Left ventricle myocardium inferior (tissue), 1 donor: ENCODE measurements around the gene BCAP31. TPM values are rescaled to one million over a fixed set of nuclear protein-coding genes. Genes with fewer than 3 reads are reported as not detected.

ENCODE experiments used
- DNase-seq: peaks from one replicate; pipeline ENCODE4 v3.0.0-alpha.2; 2020
- H3K27ac ChIP-seq: fragments of 200-600 bp; replicated peaks from 2 replicates; pipeline ENCODE4 v1.8.0; 2021
- H3K27me3 ChIP-seq: fragments of 200-600 bp; 2 replicates; pipeline ENCODE4 v1.8.0; 2021; ENCODE audit warnings: low read depth
- H3K36me3 ChIP-seq: fragments of 200-600 bp; 2 replicates; pipeline ENCODE4 v1.8.0; 2021
- H3K4me1 ChIP-seq: fragments of 200-600 bp; 2 replicates; pipeline ENCODE4 v1.8.0; 2021
- H3K4me3 ChIP-seq: fragments of 200-600 bp; 2 replicates; pipeline ENCODE4 v1.8.0; 2021; ENCODE audit warnings: mild to moderate bottlenecking, moderate library complexity
- H3K9me3 ChIP-seq: fragments of 200-600 bp; replicated peaks from 2 replicates; pipeline ENCODE4 v1.8.0; 2021
- intact Hi-C: fragments of 100-400 bp; cut with micrococcal nuclease; formaldehyde crosslinking; loops from one replicate; pipeline ENCODE4 v1.11.0; 2022
- total RNA-seq: library from RNA; stranded (reverse); fragmentation: NEBNext Ultra II Directional; extraction: Animal tissue kit (Norgen Biotek cat#: 25700); gene quantifications from one replicate; pipeline ENCODE4 v1.2.1, GENCODE V29; 2021
- TF ChIP-seq, protein P1 (sequence below): fragments of 200-600 bp; IDR thresholded peaks from 2 replicates; pipeline ENCODE4 v1.8.0; 2021; ENCODE audit warnings: antibody characterized with exemption, mild to moderate bottlenecking, borderline replicate concordance
- donor health status: DM: no; HTN: yes; CAD: no; lungs with severe emphysema.

Gene BCAP31
- total RNA-seq, 1 donor from 2014 or later = 80.8 TPM

DNA sequence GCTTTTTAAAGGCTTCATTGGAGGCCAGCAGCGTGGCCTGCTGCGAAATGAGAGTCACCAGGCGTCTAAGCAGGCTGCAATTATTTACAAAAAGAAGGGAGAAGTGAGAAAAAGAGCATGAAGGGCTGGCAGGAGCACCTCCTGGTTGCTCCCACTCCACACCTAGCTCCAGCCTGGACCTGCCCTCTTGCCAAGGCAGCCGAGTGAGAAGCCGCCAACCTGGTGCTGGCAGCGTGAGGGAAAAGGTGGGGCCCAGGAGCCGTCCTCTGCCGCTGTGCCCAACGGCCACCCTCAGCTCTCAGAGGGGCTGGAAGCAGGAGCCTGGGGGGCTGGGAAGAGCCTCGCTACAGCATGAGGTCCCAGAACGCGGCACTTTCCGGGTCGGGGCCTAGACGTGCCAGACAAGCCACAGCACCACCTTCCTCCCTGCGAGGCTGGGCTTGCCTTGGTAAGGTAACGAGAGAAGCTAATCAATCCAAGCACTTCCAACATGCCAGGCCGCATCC, 20.1 kb downstream of the BCAP31 start:
- no peak overlapping the region for H3K4me3 ChIP-seq
- no peak for DNase-seq
- H3K36me3 ChIP-seq = peaks cover 4% of the 10 kb centered on the region
- TF ChIP-seq, protein P1, sequence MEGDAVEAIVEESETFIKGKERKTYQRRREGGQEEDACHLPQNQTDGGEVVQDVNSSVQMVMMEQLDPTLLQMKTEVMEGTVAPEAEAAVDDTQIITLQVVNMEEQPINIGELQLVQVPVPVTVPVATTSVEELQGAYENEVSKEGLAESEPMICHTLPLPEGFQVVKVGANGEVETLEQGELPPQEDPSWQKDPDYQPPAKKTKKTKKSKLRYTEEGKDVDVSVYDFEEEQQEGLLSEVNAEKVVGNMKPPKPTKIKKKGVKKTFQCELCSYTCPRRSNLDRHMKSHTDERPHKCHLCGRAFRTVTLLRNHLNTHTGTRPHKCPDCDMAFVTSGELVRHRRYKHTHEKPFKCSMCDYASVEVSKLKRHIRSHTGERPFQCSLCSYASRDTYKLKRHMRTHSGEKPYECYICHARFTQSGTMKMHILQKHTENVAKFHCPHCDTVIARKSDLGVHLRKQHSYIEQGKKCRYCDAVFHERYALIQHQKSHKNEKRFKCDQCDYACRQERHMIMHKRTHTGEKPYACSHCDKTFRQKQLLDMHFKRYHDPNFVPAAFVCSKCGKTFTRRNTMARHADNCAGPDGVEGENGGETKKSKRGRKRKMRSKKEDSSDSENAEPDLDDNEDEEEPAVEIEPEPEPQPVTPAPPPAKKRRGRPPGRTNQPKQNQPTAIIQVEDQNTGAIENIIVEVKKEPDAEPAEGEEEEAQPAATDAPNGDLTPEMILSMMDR = no peak
- intact Hi-C loops = no loop called here
- H3K4me1 ChIP-seq = peaks cover 50% of the 10 kb centered on the region
- H3K27ac ChIP-seq = peak overlapping the region; percentile 85
- no peaks in the 10 kb centered on the region for H3K27me3 ChIP-seq
- H3K9me3 ChIP-seq = no peaks in the 10 kb centered on the region

DNA sequence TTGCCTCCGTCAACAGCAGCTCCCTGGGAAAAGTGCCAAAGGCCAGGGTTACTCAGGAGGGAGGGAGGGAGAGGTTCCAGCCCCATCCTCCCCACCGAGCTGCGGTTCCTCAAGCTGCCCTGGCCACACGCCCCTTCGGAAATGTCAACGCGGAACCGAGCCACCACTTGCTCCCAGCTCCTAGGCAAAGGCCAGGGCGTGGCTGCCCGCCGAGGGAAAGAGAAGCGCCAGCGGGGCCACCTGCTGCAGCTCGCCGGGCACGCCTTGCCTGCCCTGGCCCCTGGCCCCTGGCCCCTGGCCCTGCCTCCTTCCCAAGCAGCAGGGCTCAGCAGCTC, 21.2 kb downstream of the BCAP31 start:
- Histone ChIP-seq H3K27me3 (no peaks in the 10 kb centered on the region), H3K9me3 (no peaks in the 10 kb centered on the region), H3K4me1 (peaks cover 48% of the 10 kb centered on the region), H3K27ac (peak overlapping the region; percentile 85), H3K36me3 (peaks cover 4% of the 10 kb centered on the region), H3K4me3 (no peak overlapping the region)
- intact Hi-C loops = no loop called here
- TF ChIP-seq, protein P1 = no peak
- DNase-seq = peak; percentile 42

DNA sequence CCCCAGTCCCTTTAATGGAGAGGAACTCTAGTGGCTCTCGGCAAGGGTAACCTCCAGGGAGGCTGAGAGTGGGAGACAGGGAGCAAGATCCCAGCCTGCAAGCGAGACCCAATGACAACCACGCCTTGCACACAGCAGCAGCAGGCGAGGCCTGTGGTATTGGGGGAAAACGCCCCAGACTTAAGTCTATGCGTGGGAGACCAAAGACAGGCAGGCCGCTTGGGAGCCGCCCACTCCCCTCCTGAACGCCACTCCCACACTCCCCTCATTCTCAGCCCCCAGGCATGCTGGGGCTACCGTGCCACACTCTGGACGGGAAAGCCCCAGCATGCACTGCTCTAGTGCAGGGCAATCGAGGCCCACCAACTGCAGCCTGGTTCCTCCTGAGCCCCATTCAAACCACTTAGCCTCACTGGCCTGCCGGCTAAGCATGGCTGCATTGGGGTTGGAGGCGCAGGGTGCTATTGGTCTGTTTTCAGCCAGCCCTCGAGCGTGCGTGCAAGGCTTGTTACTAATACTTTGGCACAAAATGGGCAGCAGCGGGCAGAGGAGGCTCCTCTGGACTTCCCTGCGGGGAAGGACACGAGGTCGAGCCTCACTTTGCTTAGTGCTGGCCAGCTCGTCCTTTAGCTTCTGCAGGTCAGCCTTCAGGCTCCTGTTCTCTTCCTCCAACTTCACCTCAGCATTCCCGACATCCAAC, 21.7 kb downstream of the BCAP31 start:
- peaks cover 4% of the 10 kb centered on the region for H3K36me3 ChIP-seq
- TF ChIP-seq, protein P1 = no peak
- no peak for DNase-seq
- peak overlapping the region; percentile 85 for H3K27ac ChIP-seq
- H3K9me3 ChIP-seq = no peaks in the 10 kb centered on the region
- H3K4me3 ChIP-seq = no peak overlapping the region
- intact Hi-C loops = no loop called here
- H3K27me3 ChIP-seq = no peaks in the 10 kb centered on the region
- H3K4me1 ChIP-seq = peaks cover 43% of the 10 kb centered on the region

DNA sequence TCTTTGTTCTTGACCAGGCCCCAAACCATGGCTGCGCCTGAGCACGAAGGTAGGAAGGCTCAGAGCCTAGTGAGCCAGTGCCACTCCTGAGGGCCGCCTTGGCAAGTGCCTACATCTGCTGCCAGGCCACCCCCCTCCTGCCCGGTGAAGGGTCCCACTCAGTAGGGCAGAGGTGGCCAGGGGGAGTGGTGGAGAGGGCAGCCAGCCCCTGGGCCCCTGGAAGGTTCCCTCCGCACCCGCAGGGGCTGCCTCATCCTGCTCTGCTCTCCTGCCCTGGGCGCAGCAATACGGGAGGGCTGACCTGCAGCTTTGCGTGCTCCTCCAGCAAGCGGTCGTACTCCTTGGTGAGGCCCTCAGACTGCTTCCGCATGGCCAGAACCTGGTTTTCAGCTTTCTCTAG, 22.5 kb downstream of the BCAP31 start:
- Histone ChIP-seq H3K36me3 (peaks cover 4% of the 10 kb centered on the region), H3K4me1 (peaks cover 43% of the 10 kb centered on the region), H3K4me3 (no peak overlapping the region), H3K27me3 (no peaks in the 10 kb centered on the region), H3K27ac (peak overlapping the region; percentile 86), H3K9me3 (no peaks in the 10 kb centered on the region)
- no peak for DNase-seq
- intact Hi-C loops = no loop called here
- TF ChIP-seq, protein P1 = no peak

DNA sequence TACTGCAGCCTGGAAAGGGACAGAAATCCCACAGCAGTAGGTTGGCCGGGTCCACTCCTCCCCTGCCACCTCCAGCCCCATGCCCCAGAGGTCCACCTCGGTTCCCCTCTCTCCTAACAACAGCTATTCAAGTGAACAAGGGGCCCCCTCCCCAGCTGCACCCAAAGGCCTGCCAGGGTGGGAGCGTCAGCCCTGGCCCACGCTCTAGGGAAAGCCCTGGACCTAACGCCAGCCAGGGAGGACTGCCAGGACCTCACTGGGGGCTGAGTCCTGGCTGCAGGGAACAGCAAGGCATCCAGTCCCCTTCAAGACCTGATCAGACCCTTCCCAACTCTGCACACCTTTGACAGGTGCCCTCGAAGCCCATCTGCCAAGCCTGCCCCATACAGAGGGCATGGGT, 23.2 kb downstream of the BCAP31 start:
- Histone ChIP-seq H3K9me3 (no peaks in the 10 kb centered on the region), H3K4me3 (no peak overlapping the region), H3K36me3 (peaks cover 4% of the 10 kb centered on the region), H3K27ac (peak overlapping the region; percentile 86), H3K4me1 (peaks cover 43% of the 10 kb centered on the region), H3K27me3 (no peaks in the 10 kb centered on the region)
- no peak for DNase-seq
- intact Hi-C loops = no loop called here
- TF ChIP-seq, protein P1 = no peak
